H1 (cell line): ENCODE data around the gene CDC40. TPM values are rescaled to one million over a fixed set of nuclear protein-coding genes. Genes with fewer than 3 reads are reported as not detected.

ENCODE experiments used
- CTCF ChIA-PET: fragments of 300-600 bp; sonication (Branson Sonifier 250); formaldehyde crosslinking; loops from one replicate; lab custom pipeline; 2021; ENCODE audit not compliant: partially characterized antibody; lab: Charles Lee
- POLR2A ChIA-PET: fragments of 300-600 bp; sonication (Branson Sonifier 250); formaldehyde crosslinking; loops from one replicate; lab custom pipeline; 2021; ENCODE audit warnings: inconsistent platforms; ENCODE audit not compliant: partially characterized antibody; lab: Charles Lee
- DNase-seq, 2 experiments: peaks; one replicate each; pipeline versions ENCODE4 v3.0.0 to v3.0.0-alpha.2; 2010 to 2022; ENCODE audit warnings: low spot score in 2 of 2, low read depth in 1 of 2, mixed read lengths in 1 of 2
- FAIRE-seq: peaks from 2 replicates; lab custom pipeline; 2011; peaks lifted over from hg19 to GRCh38; lab: Jason Lieb, UNC
- H2AFZ ChIP-seq: 2 replicates; pipeline ENCODE4 v1.8.1; 2012; ENCODE audit warnings: low read length, inconsistent platforms
- H2AK5ac ChIP-seq: 2 replicates; pipeline ENCODE4 v1.6.1; 2013; ENCODE audit warnings: low read depth, low read length
- H2BK120ac ChIP-seq: replicated peaks from 2 replicates; pipeline ENCODE3; 2013; ENCODE audit warnings: low read depth, low read length, inconsistent platforms
- H2BK12ac ChIP-seq: 2 replicates; pipeline ENCODE4 v1.6.1; 2013; ENCODE audit warnings: low read depth, low read length
- H2BK15ac ChIP-seq: 2 replicates; pipeline ENCODE4 v1.6.1; 2013; ENCODE audit warnings: low read length
- H2BK20ac ChIP-seq: 2 replicates; pipeline ENCODE4 v1.6.1; 2013; ENCODE audit warnings: low read length
- H2BK5ac ChIP-seq: 2 replicates; pipeline ENCODE4 v1.6.1; 2013; ENCODE audit warnings: low read depth, low read length
- H3K14ac ChIP-seq: 2 replicates; pipeline ENCODE4 v1.6.1; 2013; ENCODE audit warnings: inconsistent platforms; ENCODE audit not compliant: insufficient read length
- H3K18ac ChIP-seq: 2 replicates; pipeline ENCODE4 v1.6.1; 2013; ENCODE audit warnings: low read length; ENCODE audit errors: extremely low read depth
- H3K23ac ChIP-seq: 2 replicates; pipeline ENCODE4 v1.6.1; 2013; ENCODE audit warnings: inconsistent platforms; ENCODE audit not compliant: insufficient read length
- H3K23me2 ChIP-seq: 2 replicates; pipeline ENCODE4 v1.6.1; 2013; ENCODE audit warnings: low read depth, low read length
- H3K27ac ChIP-seq: 2 replicates; pipeline ENCODE4 v1.6.1; 2011; ENCODE audit warnings: low read depth, low read length, inconsistent platforms
- H3K27me3 ChIP-seq, 4 experiments: replicated peaks in 1 of 4; 1 replicate in 1 of 4; 2 replicates in 3 of 4; pipeline versions ENCODE4 v1.6.1 to v1.8.1; 2011 to 2013; ENCODE audit warnings: low read length in 3 of 4, mild to moderate bottlenecking in 3 of 4, inconsistent platforms in 2 of 4, mixed read lengths in 2 of 4, moderate library complexity in 1 of 4; ENCODE audit not compliant: control insufficient read depth in 3 of 4, insufficient read depth in 3 of 4; ENCODE audit errors: extremely low read depth in 1 of 4
- H3K36me3 ChIP-seq, 4 experiments: 2 replicates each; pipeline versions ENCODE4 v1.6.1 to v1.8.1; 2011 to 2013; ENCODE audit warnings: mild to moderate bottlenecking in 4 of 4, low read length in 3 of 4, moderate library complexity in 2 of 4, control low read depth in 1 of 4, inconsistent platforms in 1 of 4; ENCODE audit not compliant: insufficient read depth in 4 of 4, control insufficient read depth in 2 of 4
- H3K4ac ChIP-seq: replicated peaks from 2 replicates; pipeline ENCODE3; 2013; ENCODE audit warnings: low read length, low read depth, mixed read lengths, inconsistent platforms; ENCODE audit not compliant: insufficient read length
- H3K4me1 ChIP-seq, 4 experiments: replicated peaks in 1 of 4; 1 replicate in 1 of 4; 2 replicates in 3 of 4; pipeline versions ENCODE4 v1.6.1 to v1.8.1; 2011 to 2013; ENCODE audit warnings: low read length in 3 of 4, inconsistent platforms in 2 of 4, mixed read lengths in 1 of 4; ENCODE audit not compliant: insufficient read depth in 4 of 4, control insufficient read depth in 3 of 4
- H3K4me2 ChIP-seq, 2 experiments: 2 replicates each; pipeline versions ENCODE4 v1.6.1 to v1.8.1; 2011 to 2013; ENCODE audit warnings: low read depth in 2 of 2, low read length in 2 of 2, control low read depth in 1 of 2, inconsistent platforms in 1 of 2, mild to moderate bottlenecking in 1 of 2; ENCODE audit not compliant: insufficient read depth in 1 of 2
- H3K4me3 ChIP-seq, 4 experiments: fragments of 200-600, 300-600 bp in 1 of 4; sonication (generic), shearing (Covaris generic), sonication (Bioruptor Twin) in 1 of 4; 2 replicates each; pipeline versions ENCODE4 v1.5.1 to v1.8.1; 2011 to 2016; ENCODE audit warnings: low read length in 4 of 4, low read depth in 3 of 4, control low read depth in 2 of 4, inconsistent platforms in 2 of 4, mild to moderate bottlenecking in 2 of 4, mixed read lengths in 1 of 4, moderate library complexity in 1 of 4; ENCODE audit not compliant: insufficient read depth in 2 of 4; ENCODE audit errors: extremely low read depth in 1 of 4
- H3K56ac ChIP-seq: replicated peaks from 2 replicates; pipeline ENCODE3; 2013; ENCODE audit warnings: low read depth, mild to moderate bottlenecking, mixed read lengths, low read length, inconsistent platforms; ENCODE audit not compliant: insufficient read length
- H3K79me1 ChIP-seq: 2 replicates; pipeline ENCODE4 v1.6.1; 2013; ENCODE audit warnings: low read depth, low read length, control low read depth
- H3K79me2 ChIP-seq, 2 experiments: 2 replicates each; pipeline versions ENCODE4 v1.6.1 to v1.8.1; 2012 to 2013; ENCODE audit warnings: low read length in 2 of 2, mild to moderate bottlenecking in 2 of 2, inconsistent platforms in 1 of 2; ENCODE audit not compliant: insufficient read depth in 2 of 2, control insufficient read depth in 1 of 2
- H3K9ac ChIP-seq, 4 experiments: replicated peaks in 1 of 4; 1 replicate in 1 of 4; 2 replicates in 3 of 4; pipeline versions ENCODE4 v1.6.1 to v1.8.1; 2011 to 2013; ENCODE audit warnings: low read depth in 3 of 4, low read length in 3 of 4, control low read depth in 2 of 4, mild to moderate bottlenecking in 2 of 4, moderate library complexity in 2 of 4, inconsistent platforms in 1 of 4; ENCODE audit errors: extremely low read depth in 1 of 4
- H3K9me3 ChIP-seq, 2 experiments: 2 replicates each; pipeline versions ENCODE4 v1.6.1 to v1.8.1; 2012 to 2013; ENCODE audit warnings: mild to moderate bottlenecking in 2 of 2, moderate library complexity in 2 of 2, control low read depth in 1 of 2, inconsistent platforms in 1 of 2, low read depth in 1 of 2, low read length in 1 of 2, mixed read lengths in 1 of 2; ENCODE audit not compliant: insufficient read depth in 2 of 2
- H4K20me1 ChIP-seq, 2 experiments: replicated peaks in 1 of 2; 2 replicates each; pipeline versions ENCODE3 to v1.8.1; 2011 to 2013; ENCODE audit warnings: inconsistent platforms in 2 of 2, low read length in 2 of 2, mild to moderate bottlenecking in 1 of 2; ENCODE audit not compliant: insufficient read depth in 2 of 2, control insufficient read depth in 1 of 2
- H4K5ac ChIP-seq: 2 replicates; pipeline ENCODE4 v1.6.1; 2013; ENCODE audit warnings: low read length, low read depth, mixed read lengths, inconsistent platforms; ENCODE audit not compliant: insufficient read length
- H4K8ac ChIP-seq: 2 replicates; pipeline ENCODE4 v1.8.0; 2013; ENCODE audit warnings: mild to moderate bottlenecking, moderate library complexity, low read length, inconsistent platforms; ENCODE audit not compliant: insufficient read depth; ENCODE audit errors: extremely low read depth
- H4K91ac ChIP-seq: replicated peaks from 2 replicates; pipeline ENCODE3; 2013; ENCODE audit warnings: low read length, mixed read lengths, inconsistent platforms; ENCODE audit not compliant: insufficient read length
- BRCA1 ChIP-seq: IDR thresholded peaks from 2 replicates; pipeline ENCODE4 v1.6.1; 2012; ENCODE audit warnings: low read depth, low read length, improper control_type of control experiment
- CHD1 ChIP-seq: IDR thresholded peaks from 2 replicates; pipeline ENCODE4 v1.6.1; 2012; ENCODE audit warnings: low read depth, low read length, improper control_type of control experiment
- GABPA ChIP-seq: IDR thresholded peaks from 2 replicates; pipeline ENCODE4 v1.6.1; 2011; ENCODE audit warnings: mild to moderate bottlenecking, low read length, moderate library complexity, borderline replicate concordance; ENCODE audit not compliant: insufficient read depth
- JUN ChIP-seq: IDR thresholded peaks from 2 replicates; pipeline ENCODE4 v1.6.1; 2011; ENCODE audit warnings: low read depth, mild to moderate bottlenecking, improper control_type of control experiment, low read length
- MAX ChIP-seq: IDR thresholded peaks from 2 replicates; pipeline ENCODE4 v1.6.1; 2012; ENCODE audit warnings: inconsistent platforms
- RFX5 ChIP-seq: IDR thresholded peaks from 2 replicates; pipeline ENCODE4 v1.6.1; 2011; ENCODE audit warnings: low read depth, low read length, improper control_type of control experiment, borderline replicate concordance
- SAP30 ChIP-seq: fragments of 300-600 bp; sonication (generic); IDR thresholded peaks from 2 replicates; pipeline ENCODE4 v1.7.1; 2012; ENCODE audit warnings: low read length, moderate library complexity, mild to moderate bottlenecking, inconsistent platforms; ENCODE audit not compliant: insufficient read depth, insufficient replicate concordance
- SIN3A ChIP-seq, 2 experiments: IDR thresholded peaks in 1 of 2; conservative IDR thresholded peaks in 1 of 2; 2 replicates each; pipeline ENCODE4 v1.6.1; 2011 to 2012; ENCODE audit warnings: low read length in 2 of 2, improper control_type of control experiment in 1 of 2, low read depth in 1 of 2, mild to moderate bottlenecking in 1 of 2
- SP4 ChIP-seq: IDR thresholded peaks from 2 replicates; pipeline ENCODE4 v1.6.1; 2012; ENCODE audit warnings: low read length, inconsistent platforms
- TCF12 ChIP-seq: IDR thresholded peaks from 2 replicates; pipeline ENCODE4 v1.6.1; 2011; ENCODE audit warnings: low read depth, mild to moderate bottlenecking, low read length
- WGBS, 2 experiments: shearing (Covaris generic) in 1 of 2; methylation state at CpG; one replicate each; pipeline versions ENCODE4 v1.1.6 to v1.1.7; 2013 to 2015; ENCODE audit warnings: low lambda C conversion rate in 2 of 2, mixed read lengths in 2 of 2, inconsistent platforms in 1 of 2, low coverage in 1 of 2, missing lambda C conversion rate in 1 of 2; ENCODE audit not compliant: insufficient replicate concordance in 2 of 2, insufficient coverage in 1 of 2, insufficient read length in 1 of 2; ENCODE audit errors: extremely low coverage in 1 of 2, missing lambda C conversion rate in 1 of 2; 5-methylcytosine and 5-hydroxymethylcytosine counted together
- polyA plus RNA-seq, 7 experiments: library from polyadenylated mRNA; depleted of rRNA in 3 of 7; stranded (reverse) in 5 of 7; unstranded in 2 of 7; fragments of >200 nt in 5 of 7; fragments of 200-250 nt in 2 of 7; gene quantifications; 1 replicate in 5 of 7; 2 replicates in 1 of 7; 4 replicates in 1 of 7; pipeline versions ENCODE4 v1.2.1 to v1.2.3, GENCODE V29; 2011 to 2013; ENCODE audit warnings: missing spikeins in 2 of 7, mixed read lengths in 2 of 7
- total RNA-seq: library from RNA; stranded (reverse); fragmentation: NEBNext Ultra II Directional; extraction: Animal tissue kit (Norgen Biotek cat#: 25700); gene quantifications from 2 replicates; pipeline ENCODE4 v1.2.1, GENCODE V29; 2021

CDC40 gene
- total and polyA plus RNA-seq, 2 of the 8 experiments (the other 6 are each of a cell fraction or from before 2014, with no cell fraction given) = 7.3 to 27.2 TPM

GRCh38 chr6:110217266-110217665, 37.0 kb downstream of the CDC40 start:
- no peak overlapping the region for H2AK5ac ChIP-seq
- TF ChIP-seq JUN = no peak
- no peak for TF ChIP-seq SIN3A (conservative IDR thresholded peaks at IDR 0.05 in 1 of 2, IDR thresholded peaks at IDR 0.05 in 1 of 2; ENCODE audit: low read depth in 1 of 2, low read length in 2 of 2)
- TF ChIP-seq BRCA1 = no peak
- TF ChIP-seq GABPA = no peak
- no peak for TF ChIP-seq CHD1
- no peak for TF ChIP-seq MAX
- TF ChIP-seq SAP30 = no peak
- TF ChIP-seq TCF12 = no peak
- no peak for TF ChIP-seq RFX5
- no peak for TF ChIP-seq SP4
- no peak overlapping the region for H2BK12ac ChIP-seq
- H2BK120ac ChIP-seq = no peak overlapping the region
- no peak overlapping the region for H3K4ac ChIP-seq
- no peak overlapping the region for H3K23ac ChIP-seq
- no peaks in the 10 kb centered on the region for H4K20me1 ChIP-seq
- POLR2A ChIA-PET = interaction anchor here (0.6 kb wide), 1 partner anchor 78 kb away, joined by 4 read pairs; no protein-coding TSS in a partner anchor
- no peaks in the 10 kb centered on the region for H3K4me1 ChIP-seq
- H3K56ac ChIP-seq = no peak overlapping the region
- H3K9me3 ChIP-seq = no peaks in the 10 kb centered on the region
- no peak overlapping the region for H3K18ac ChIP-seq
- no peak overlapping the region for H3K4me3 ChIP-seq
- H4K91ac ChIP-seq = no peak overlapping the region
- no peak overlapping the region for H4K5ac ChIP-seq
- H3K79me1 ChIP-seq = no peaks in the 10 kb centered on the region
- H2BK20ac ChIP-seq = no peak overlapping the region
- no peak for DNase-seq
- no peaks in the 10 kb centered on the region for H3K27me3 ChIP-seq
- peaks cover 2 to 69% (median 29%) of the 10 kb centered on the region in 4 experiments; a peak in 7 of 8 replicates for H3K36me3 ChIP-seq
- H3K23me2 ChIP-seq = no peaks in the 10 kb centered on the region
- no peak overlapping the region for H3K14ac ChIP-seq
- no peak for FAIRE-seq
- 81% methylated on average over 2 of the region's 2 CpGs; no CpG with 5 or more reads in 1 of the 2 experiments for WGBS, 2 experiments
- H2BK15ac ChIP-seq = no peak overlapping the region
- H3K9ac ChIP-seq = no peak overlapping the region
- H3K4me2 ChIP-seq = no peak overlapping the region
- H2AFZ ChIP-seq = no peak overlapping the region
- H2BK5ac ChIP-seq = no peak overlapping the region
- CTCF ChIA-PET = interaction anchor here (0.6 to 2.5 kb wide), 4 partner anchors 8 to 175 kb away, joined by 3 to 10 read pairs (median 4); no protein-coding TSS in a partner anchor
- no peak overlapping the region for H4K8ac ChIP-seq
- no peaks in the 10 kb centered on the region for H3K79me2 ChIP-seq
- H3K27ac ChIP-seq = no peak overlapping the region
